GM19438 (cell line): ENCODE data around the gene POLR3GL.
"Not testable (repeated sequence)": the region's sequence is repeated elsewhere in the genome, so short reads cannot be mapped to it uniquely, and the experiment has no call there.

Experiments
- ATAC-seq: cut with Tn5 transposase; IDR thresholded peaks from one replicate; pipeline ENCODE4 v1.9.1; 2021; ENCODE audit warnings: low read depth; ENCODE audit not compliant: unreplicated experiment

POLR3GL gene

DNA sequence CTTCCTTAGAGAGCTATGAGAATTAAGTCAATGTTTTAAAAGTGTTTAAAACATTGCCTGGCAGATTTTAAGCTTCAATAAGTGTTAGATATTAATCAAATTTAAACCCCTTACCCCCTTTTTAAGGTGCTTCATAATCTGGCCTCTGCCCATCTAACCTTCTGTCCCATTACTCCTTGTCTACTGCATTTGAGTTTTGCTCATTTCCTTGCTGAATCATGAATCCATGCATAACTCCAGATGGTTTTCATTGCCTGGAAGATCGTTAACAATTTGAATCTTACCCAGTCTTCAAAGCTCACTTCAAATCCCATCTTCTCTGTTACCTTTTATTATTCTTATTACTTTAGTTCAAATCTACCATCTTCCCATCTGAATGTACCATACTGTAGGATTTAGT lies 52.4 kb downstream of the POLR3GL start:
- ATAC-seq = no peak

- ATAC-seq = no peak
Observed at GRCh38 chr1:146019231-146020057, 55.0 kb downstream of the POLR3GL start.

DNA sequence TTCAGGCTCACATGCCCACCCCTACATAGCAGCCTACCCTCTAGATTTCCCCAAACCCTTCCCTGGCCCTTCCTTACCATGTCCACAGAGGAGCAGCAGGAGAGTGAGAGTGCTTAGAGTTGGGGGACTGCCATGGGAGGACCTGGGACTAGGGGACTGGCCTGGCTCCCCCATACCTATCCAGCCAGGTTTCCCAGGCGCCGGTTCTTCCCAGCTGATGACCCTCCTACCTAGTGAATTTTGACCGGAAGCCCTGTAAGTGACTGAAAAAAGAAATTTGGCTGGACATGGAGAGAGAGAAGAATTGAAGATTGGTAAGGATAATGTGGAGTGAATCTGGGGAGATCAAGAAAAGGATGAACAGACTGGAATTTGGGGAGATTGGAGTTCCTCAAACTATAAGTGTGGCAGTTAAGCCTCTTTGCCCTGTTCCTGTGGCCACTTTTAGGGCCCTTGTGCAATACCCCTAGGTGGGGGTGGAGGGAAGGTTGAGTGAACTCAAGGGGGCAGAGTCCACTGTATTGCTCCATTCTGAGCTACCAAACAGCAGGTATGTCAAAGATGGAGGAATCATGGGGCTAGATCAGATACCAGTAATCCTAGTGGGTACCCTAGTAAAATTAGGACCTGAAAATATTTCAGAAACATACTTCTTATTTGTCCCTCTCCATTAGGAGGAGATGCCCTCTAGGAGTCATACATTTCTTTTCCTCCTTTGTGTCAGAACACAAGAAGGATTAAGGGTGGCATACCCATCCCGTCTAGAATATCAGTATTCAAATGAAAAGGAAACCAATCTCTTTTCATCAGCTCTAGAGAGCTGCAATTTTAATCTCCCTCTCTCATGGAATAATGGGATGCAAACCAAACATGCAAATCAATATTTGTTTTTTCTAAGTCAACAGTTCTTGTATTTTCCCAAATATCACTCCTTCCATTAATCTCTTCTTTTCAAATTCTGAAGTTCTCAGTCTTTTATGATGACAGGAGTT lies 55.9 kb downstream of the POLR3GL start:
- ATAC-seq = no peak

DNA sequence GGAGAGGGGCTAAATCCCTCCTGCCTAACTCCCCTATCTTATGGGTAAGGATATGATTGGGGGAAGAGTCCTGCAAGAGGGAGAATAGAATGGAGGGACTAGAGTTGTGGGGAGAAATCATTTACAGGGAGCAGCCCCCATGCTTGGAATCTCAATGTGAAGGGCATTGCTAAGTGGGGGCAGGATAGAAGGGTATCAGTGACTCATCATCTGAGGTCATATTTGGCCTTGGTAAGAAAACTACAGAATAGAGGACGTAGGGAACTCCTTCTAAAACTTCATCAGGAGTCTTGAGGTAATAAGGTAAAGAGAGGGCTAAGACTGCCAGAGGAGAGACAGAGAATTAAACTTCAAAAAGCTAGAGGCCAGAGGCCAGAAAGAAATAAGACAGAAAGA lies 56.6 kb downstream of the POLR3GL start:
- ATAC-seq = no peak

DNA sequence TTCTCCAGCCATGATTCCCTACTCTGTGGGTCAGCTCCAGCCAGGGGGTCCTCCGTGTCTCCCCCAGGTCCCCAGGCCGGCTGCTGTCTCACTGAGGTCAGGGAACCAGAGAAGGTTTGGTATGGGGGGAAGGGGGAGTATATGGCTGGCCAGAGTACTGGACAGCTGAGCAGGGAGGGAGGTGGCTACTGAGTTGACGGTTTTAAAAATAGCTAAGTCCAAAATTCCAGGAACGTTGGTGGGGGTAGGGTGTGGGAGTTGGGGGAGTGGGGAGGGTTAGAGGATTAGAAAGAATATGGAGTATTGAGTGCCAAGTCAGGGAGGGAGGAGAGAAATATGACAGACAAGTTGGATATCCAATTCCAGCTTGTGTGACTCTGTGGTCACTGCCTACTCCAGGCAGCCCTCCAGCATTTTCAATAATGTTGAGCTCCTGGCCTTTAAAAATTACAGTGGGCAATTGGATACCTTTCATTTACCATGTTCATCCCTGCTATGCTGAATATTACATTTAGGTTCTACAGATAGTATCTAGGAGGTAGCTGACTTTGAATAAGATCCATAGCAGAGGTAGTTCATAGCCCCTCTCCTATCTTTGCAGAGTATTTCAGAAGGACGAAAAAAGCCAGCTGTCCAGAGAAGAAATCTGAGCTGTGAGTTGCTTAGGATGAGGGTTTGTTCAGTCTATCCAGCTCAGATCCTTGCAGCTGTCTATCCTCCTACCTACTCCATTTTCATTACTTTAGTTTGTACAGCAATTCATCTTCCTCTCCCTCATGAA lies 57.3 kb downstream of the POLR3GL start, which contains the start of gene HJV:
TSS of gene HJV (minus strand) at position 114 of the 781 bp plus-strand sequence. CDS start 1,504 bp downstream, outside the sequence.
- no peak for ATAC-seq

- no peak for ATAC-seq
Observed at GRCh38 chr1:146022403-146023127, 58.1 kb downstream of the POLR3GL start.

DNA sequence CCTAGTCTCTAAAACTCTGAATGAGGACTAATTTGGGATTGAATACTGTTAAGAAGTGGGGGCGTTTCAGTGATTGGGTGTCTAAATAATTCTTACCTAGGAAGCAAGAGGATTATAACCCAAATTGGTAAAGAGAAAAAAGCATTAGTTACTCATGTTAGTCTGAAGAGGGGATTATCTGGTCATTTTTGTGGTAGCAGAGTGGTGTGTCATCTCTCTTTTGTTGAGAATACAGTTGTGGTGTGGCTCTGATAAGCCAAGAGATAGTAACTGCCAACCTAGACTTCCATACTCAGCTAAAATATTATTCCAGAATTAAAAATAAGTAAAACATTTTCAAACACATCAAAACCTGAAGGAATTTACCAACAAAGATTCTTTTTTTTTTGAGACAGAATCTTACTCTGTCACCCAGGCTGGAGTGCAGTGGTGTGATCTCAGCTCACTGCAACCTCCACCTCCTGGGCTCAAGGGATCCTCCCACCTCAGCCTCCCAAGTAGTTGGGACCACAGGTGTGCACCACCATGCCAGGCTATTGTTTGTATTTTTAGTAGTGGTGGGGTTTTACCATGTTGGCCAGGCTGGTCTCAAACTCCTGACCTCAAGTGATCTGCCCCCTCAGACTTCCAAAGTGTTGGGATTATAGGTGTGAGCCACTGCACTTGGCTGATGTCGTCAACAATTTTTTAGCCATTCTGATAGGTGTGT lies 61.5 kb downstream of the POLR3GL start:
- ATAC-seq = not testable (repeated sequence)

DNA sequence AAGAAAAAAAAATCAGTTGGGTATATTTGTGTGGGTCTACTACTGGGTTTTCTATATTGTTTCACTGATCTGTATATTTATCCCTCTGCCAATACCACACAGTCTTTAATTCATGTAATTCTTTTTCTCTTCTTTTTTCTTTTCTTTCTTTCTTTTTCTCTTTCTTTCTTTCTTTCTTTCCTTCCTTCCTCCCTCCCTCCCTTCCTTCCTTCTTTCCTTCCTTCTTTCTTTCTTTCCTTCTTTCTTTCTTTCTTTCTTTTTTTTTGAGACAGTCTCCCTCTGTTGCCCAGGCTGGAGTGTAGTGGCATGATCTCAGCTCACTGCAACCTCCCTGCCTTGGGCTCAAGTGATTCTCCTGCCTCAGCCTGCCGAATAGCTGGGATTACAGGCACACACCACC lies 62.2 kb downstream of the POLR3GL start:
- ATAC-seq = not testable (repeated sequence)
